ENCODE results near the gene ACTL9. TPM values are rescaled to one million over a fixed set of nuclear protein-coding genes. Genes with fewer than 3 reads are reported as not detected.
"Not testable (repeated sequence)": the region's sequence is repeated elsewhere in the genome, so short reads cannot be mapped to it uniquely, and the experiment has no call there.

The ACTL9 gene
- polyA plus RNA-seq (2013, experiment 1 of 2): not detected
- polyA plus RNA-seq (2013, experiment 2 of 2): not detected

- H3K4me3 ChIP-seq (ENCODE audit: low read length): no peak within 1 kb of the TSS
- no peaks in the 10 kb centered on the region for H3K4me1 ChIP-seq (ENCODE audit: insufficient read depth, low read length)
- H3K9me3 ChIP-seq (ENCODE audit: insufficient read depth, low read depth, low read length): peaks cover 7% of the 10 kb centered on the region
Measured at GRCh38 chr19:8698433-8699063, at the start of gene ACTL9. Gene ACTL9, minus strand, starts transcription at chr19:8698795. Its CDS starts 94 bp downstream, at chr19:8698701.

GRCh38 chr19:8739291-8740065 lies 40.9 kb upstream of the ACTL9 start:
- H3K27ac ChIP-seq (ENCODE audit: low read depth, low read length); H3K4me3 ChIP-seq (ENCODE audit: low read length); H3K27me3 ChIP-seq (ENCODE audit: insufficient read depth, low read length); H3K4me1 ChIP-seq (ENCODE audit: insufficient read depth, low read length); H3K9ac ChIP-seq (ENCODE audit: low read depth, low read length); H3K36me3 ChIP-seq (ENCODE audit: insufficient read depth, low read length): not testable (repeated sequence)
- WGBS: 92% methylated on average over 37 of the region's 55 CpGs
- peaks cover 24% of the 10 kb centered on the region for H3K9me3 ChIP-seq (ENCODE audit: insufficient read depth, low read depth, low read length)

More at GRCh38 chr19:8698433-8699063, at the start of gene ACTL9:
- peaks cover 3% of the 10 kb centered on the region; the same call in 1 of the 2 replicates for H3K27me3 ChIP-seq (ENCODE audit: insufficient read depth, low read length)
- WGBS: 73% methylated on average over 23 of the region's 23 CpGs
- H3K9ac ChIP-seq (ENCODE audit: low read depth, low read length): no peak within 1 kb of the TSS
- H3K36me3 ChIP-seq (ENCODE audit: insufficient read depth, low read length): no peaks in the 10 kb centered on the region
- H3K27ac ChIP-seq (ENCODE audit: low read depth, low read length): no peak within 1 kb of the TSS

DNA sequence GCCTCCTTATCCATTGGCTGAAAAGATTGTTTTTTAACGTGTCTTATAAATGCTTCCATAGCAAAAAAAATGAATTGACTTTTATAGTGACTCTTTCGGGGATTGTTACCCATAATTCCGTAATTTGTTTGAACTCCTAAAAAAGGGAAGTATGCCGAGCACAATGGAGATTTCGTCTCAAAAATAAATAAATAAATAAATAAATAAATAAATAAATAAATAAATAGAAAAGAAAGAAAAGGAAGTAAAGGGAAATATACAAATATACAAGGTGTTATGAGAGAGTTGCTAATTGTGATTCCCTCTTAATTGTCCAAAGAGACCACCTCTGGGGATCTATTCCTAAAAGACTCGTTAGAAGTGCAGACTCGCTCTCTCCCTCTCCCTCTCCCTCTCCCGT lies 39.8 kb upstream of the ACTL9 start:
- Histone ChIP-seq H3K4me3 (ENCODE audit: low read length) (no peak overlapping the region), H3K27ac (ENCODE audit: low read depth, low read length) (no peak overlapping the region), H3K27me3 (ENCODE audit: insufficient read depth, low read length) (no peaks in the 10 kb centered on the region), H3K36me3 (ENCODE audit: insufficient read depth, low read length) (no peaks in the 10 kb centered on the region), H3K9ac (ENCODE audit: low read depth, low read length) (no peak overlapping the region), H3K9me3 (ENCODE audit: insufficient read depth, low read depth, low read length) (peaks cover 31% of the 10 kb centered on the region), H3K4me1 (ENCODE audit: insufficient read depth, low read length) (no peaks in the 10 kb centered on the region)
- 83% methylated on average over 5 of the region's 8 CpGs for WGBS

DNA sequence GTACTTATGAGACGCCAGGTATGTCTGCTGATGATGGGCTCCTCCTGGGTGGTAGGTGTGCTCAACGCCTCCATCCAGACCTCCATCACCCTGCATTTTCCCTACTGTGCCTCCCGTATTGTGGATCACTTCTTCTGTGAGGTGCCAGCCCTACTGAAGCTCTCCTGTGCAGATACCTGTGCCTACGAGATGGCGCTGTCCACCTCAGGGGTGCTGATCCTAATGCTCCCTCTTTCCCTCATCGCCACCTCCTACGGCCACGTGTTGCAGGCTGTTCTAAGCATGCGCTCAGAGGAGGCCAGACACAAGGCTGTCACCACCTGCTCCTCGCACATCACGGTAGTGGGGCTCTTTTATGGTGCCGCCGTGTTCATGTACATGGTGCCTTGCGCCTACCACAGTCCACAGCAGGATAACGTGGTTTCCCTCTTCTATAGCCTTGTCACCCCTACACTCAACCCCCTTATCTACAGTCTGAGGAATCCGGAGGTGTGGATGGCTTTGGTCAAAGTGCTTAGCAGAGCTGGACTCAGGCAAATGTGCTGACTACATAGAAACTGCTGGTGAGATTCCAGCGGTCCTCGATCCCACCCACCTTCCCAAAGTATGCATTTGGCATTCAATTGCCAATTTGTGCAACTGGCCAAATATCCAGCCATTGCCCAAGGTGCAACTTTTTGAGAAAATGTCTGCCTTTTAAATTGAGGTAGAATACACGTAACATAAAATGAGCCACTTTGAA lies 33.0 kb upstream of the ACTL9 start:
- Histone ChIP-seq H3K27ac (ENCODE audit: low read depth, low read length) (no peak overlapping the region), H3K9me3 (ENCODE audit: insufficient read depth, low read depth, low read length) (peaks cover 72% of the 10 kb centered on the region), H3K4me1 (ENCODE audit: insufficient read depth, low read length) (no peaks in the 10 kb centered on the region), H3K9ac (ENCODE audit: low read depth, low read length) (no peak overlapping the region), H3K27me3 (ENCODE audit: insufficient read depth, low read length) (no peaks in the 10 kb centered on the region), H3K4me3 (ENCODE audit: low read length) (no peak overlapping the region), H3K36me3 (ENCODE audit: insufficient read depth, low read length) (no peaks in the 10 kb centered on the region)
- WGBS: 80% methylated on average over 19 of the region's 19 CpGs

DNA sequence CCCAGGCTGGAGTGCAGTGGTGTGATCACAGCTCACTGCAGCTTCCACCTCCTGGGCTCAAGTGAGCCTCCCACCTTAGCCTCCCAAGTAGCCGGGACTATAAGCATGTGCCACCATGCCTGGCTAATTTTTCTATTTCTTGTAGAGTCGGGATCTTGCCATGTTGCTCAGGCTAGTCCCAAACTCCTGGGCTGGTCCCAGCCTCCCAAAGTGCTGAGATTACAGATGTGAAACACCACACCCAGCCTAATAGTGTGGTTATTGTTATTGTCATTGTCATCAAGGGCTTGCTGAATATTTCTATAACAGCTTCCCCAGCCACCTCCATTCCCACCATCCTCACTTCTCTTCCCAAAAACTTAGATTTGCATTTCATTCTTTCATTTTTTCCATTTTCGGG lies 25.7 kb upstream of the ACTL9 start:
- Histone ChIP-seq H3K9ac (ENCODE audit: low read depth, low read length) (no peak overlapping the region), H3K4me1 (ENCODE audit: insufficient read depth, low read length) (no peaks in the 10 kb centered on the region), H3K36me3 (ENCODE audit: insufficient read depth, low read length) (no peaks in the 10 kb centered on the region), H3K27me3 (ENCODE audit: insufficient read depth, low read length) (no peaks in the 10 kb centered on the region), H3K4me3 (ENCODE audit: low read length) (no peak overlapping the region), H3K9me3 (ENCODE audit: insufficient read depth, low read depth, low read length) (peaks cover 91% of the 10 kb centered on the region), H3K27ac (ENCODE audit: low read depth, low read length) (no peak overlapping the region)
- WGBS: 73% methylated on average over 3 of the region's 3 CpGs

- Histone ChIP-seq H3K4me1 (ENCODE audit: insufficient read depth, low read length) (no peaks in the 10 kb centered on the region), H3K27me3 (ENCODE audit: insufficient read depth, low read length) (no peaks in the 10 kb centered on the region), H3K9ac (ENCODE audit: low read depth, low read length) (no peak overlapping the region), H3K27ac (ENCODE audit: low read depth, low read length) (no peak overlapping the region), H3K36me3 (ENCODE audit: insufficient read depth, low read length) (no peaks in the 10 kb centered on the region), H3K9me3 (ENCODE audit: insufficient read depth, low read depth, low read length) (peaks cover 87% of the 10 kb centered on the region), H3K4me3 (ENCODE audit: low read length) (no peak overlapping the region)
- 51% methylated on average over 2 of the region's 2 CpGs for WGBS
Measured at GRCh38 chr19:8722032-8722431, 23.4 kb upstream of the ACTL9 start.

DNA sequence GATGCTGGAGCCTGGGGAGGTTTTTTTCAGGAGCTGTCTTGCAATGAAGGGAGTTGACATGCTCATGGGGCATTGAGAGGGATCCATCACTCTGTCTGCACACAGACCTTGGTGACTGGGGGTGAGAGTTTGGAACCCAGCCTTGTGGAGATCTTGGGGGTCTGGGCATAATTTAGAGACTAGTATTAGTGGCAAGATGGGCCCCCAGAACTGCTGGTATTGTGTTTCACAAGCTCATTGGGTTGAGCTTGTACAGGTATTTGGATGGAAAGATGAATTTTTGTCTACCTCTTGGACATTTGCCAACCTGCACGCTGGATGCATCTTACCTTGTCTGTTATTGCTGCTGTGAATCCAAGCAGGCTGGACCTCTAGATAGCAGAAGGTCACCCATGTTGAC lies 22.7 kb upstream of the ACTL9 start, which contains the start of gene OR2Z1:
TSS of gene OR2Z1 (plus strand) at position 301 of the 400 bp plus-strand sequence. CDS start 9,395 bp downstream, outside the sequence.
- H3K9me3 ChIP-seq (ENCODE audit: insufficient read depth, low read depth, low read length): peaks cover 82% of the 10 kb centered on the region
- H3K27me3 ChIP-seq (ENCODE audit: insufficient read depth, low read length): no peaks in the 10 kb centered on the region
- H3K36me3 ChIP-seq (ENCODE audit: insufficient read depth, low read length): no peaks in the 10 kb centered on the region
- H3K4me1 ChIP-seq (ENCODE audit: insufficient read depth, low read length): no peaks in the 10 kb centered on the region
- WGBS: 60% methylated on average over 1 of the region's 1 CpG
- H3K9ac ChIP-seq (ENCODE audit: low read depth, low read length): no peak within 1 kb of the TSS
- H3K27ac ChIP-seq (ENCODE audit: low read depth, low read length): no peak within 1 kb of the TSS
- no peak within 1 kb of the TSS for H3K4me3 ChIP-seq (ENCODE audit: low read length)

- H3K4me1 ChIP-seq (ENCODE audit: insufficient read depth, low read length); H3K27me3 ChIP-seq (ENCODE audit: insufficient read depth, low read length); H3K27ac ChIP-seq (ENCODE audit: low read depth, low read length); H3K4me3 ChIP-seq (ENCODE audit: low read length); H3K36me3 ChIP-seq (ENCODE audit: insufficient read depth, low read length); H3K9ac ChIP-seq (ENCODE audit: low read depth, low read length): not testable (repeated sequence)
- WGBS: 90% methylated on average over 7 of the region's 7 CpGs
- peaks cover 44% of the 10 kb centered on the region for H3K9me3 ChIP-seq (ENCODE audit: insufficient read depth, low read depth, low read length)
Measured at GRCh38 chr19:8710337-8710736, 11.7 kb upstream of the ACTL9 start.

DNA sequence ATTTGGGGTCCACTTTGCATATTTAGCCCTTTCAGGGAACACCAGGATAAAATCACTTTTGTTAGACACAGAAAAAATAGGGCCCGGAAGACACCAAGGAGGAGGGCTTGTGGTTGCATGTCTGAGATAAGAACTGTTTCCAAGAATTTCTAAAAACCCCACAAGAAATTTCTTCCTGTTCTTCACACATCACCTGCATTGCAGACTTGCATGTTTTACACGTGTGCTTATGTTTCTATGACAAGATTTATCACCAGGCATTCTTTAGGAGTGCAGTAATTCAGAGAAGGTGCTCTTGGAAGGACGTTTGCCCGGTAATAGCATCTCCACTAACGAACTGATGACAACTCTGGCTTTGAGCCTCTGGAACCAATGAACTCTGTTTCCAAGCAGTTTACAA lies 7.1 kb upstream of the ACTL9 start:
- no peaks in the 10 kb centered on the region for H3K4me1 ChIP-seq (ENCODE audit: insufficient read depth, low read length)
- H3K27ac ChIP-seq (ENCODE audit: low read depth, low read length): no peak overlapping the region
- H3K36me3 ChIP-seq (ENCODE audit: insufficient read depth, low read length): no peaks in the 10 kb centered on the region
- H3K9me3 ChIP-seq (ENCODE audit: insufficient read depth, low read depth, low read length): peaks cover 19% of the 10 kb centered on the region
- H3K27me3 ChIP-seq (ENCODE audit: insufficient read depth, low read length): no peaks in the 10 kb centered on the region
- H3K9ac ChIP-seq (ENCODE audit: low read depth, low read length): no peak overlapping the region
- no peak overlapping the region for H3K4me3 ChIP-seq (ENCODE audit: low read length)
- WGBS: 71% methylated on average over 5 of the region's 5 CpGs

GRCh38 chr19:8705304-8705703 lies 6.7 kb upstream of the ACTL9 start:
- not testable (repeated sequence) for H3K4me1 ChIP-seq (ENCODE audit: insufficient read depth, low read length); H3K9ac ChIP-seq (ENCODE audit: low read depth, low read length); H3K4me3 ChIP-seq (ENCODE audit: low read length); H3K36me3 ChIP-seq (ENCODE audit: insufficient read depth, low read length); H3K27me3 ChIP-seq (ENCODE audit: insufficient read depth, low read length); H3K27ac ChIP-seq (ENCODE audit: low read depth, low read length)
- WGBS: 100% methylated on average over 1 of the region's 3 CpGs
- peaks cover 17% of the 10 kb centered on the region for H3K9me3 ChIP-seq (ENCODE audit: insufficient read depth, low read depth, low read length)

- 76% methylated on average over 7 of the region's 7 CpGs for WGBS
- Histone ChIP-seq H3K36me3 (ENCODE audit: insufficient read depth, low read length) (no peaks in the 10 kb centered on the region), H3K9ac (ENCODE audit: low read depth, low read length) (no peak overlapping the region), H3K27ac (ENCODE audit: low read depth, low read length) (no peak overlapping the region), H3K9me3 (ENCODE audit: insufficient read depth, low read depth, low read length) (peaks cover 13% of the 10 kb centered on the region), H3K27me3 (ENCODE audit: insufficient read depth, low read length) (peaks cover 3% of the 10 kb centered on the region; the same call in 1 of the 2 replicates), H3K4me3 (ENCODE audit: low read length) (no peak overlapping the region), H3K4me1 (ENCODE audit: insufficient read depth, low read length) (no peaks in the 10 kb centered on the region)
Measured at GRCh38 chr19:8703223-8703622, 4.6 kb upstream of the ACTL9 start.

Measured in HUES64 (cell line).